Raji (cell line): Measurements from ENCODE around the gene ZNF77.
A peak's percentile ranks its signal among the peaks of the same experiment; 100 is the strongest.

Experiments
- POLR2A ChIP-seq: IDR thresholded peaks from 2 replicates; pipeline ENCODE4 v1.6.1; 2011; ENCODE audit warnings: low read depth, low read length, control low read depth; ENCODE audit not compliant: insufficient read depth

ZNF77 gene

DNA sequence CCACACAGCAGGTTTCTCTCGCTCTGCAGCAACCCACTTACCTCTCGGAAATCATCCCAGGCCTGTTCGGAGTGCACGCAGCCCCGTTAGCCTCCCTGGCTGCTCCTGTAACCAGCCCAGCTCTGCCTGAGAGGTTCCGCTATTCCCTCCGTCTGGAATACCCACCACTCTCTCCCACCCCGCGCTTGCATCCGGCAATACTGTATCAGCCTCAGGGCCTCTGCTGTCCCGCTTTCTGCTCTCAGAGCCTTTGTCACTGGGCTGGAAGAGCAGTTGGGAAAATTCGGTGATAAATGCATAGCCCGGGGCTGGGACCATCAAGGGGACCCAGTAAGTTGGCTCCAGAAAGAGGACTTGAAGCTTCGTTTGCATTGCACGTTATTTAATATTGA, 31.8 kb upstream of the ZNF77 start:
- TF ChIP-seq POLR2A: no peak

DNA sequence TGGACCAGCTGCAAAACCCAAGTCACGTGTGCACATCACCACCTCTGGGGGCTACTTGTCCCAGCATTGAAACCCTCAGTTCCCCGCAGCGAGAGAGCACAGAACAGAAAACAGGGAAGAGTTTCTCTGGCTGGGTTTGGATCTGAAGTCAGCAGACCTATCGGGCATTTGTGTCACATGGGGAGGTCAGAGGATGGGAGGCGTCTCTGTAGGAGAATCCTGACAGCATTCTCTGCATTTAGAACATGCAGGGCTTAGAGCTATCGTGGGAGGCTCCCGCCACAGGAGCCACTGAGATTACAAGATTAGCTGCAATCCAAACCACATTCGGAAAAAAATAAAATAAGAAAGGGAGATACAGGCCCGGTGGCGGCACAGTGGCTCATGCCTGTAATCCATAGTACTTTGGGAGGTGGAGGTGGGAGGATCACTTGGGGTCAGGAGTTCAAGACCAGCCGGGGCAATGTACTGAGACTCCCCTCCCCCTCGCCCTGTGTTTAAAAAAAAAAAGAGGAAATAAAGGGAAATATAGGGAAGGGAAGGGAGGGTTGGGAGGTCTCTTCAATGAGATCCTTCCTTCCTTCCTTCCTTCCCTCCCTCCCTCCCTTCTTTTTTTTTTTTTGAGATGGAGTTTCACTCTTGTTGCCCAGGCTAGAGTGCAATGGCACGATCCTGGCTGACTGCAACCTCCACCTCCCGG, 29.7 kb upstream of the ZNF77 start:
- no peak for TF ChIP-seq POLR2A

DNA sequence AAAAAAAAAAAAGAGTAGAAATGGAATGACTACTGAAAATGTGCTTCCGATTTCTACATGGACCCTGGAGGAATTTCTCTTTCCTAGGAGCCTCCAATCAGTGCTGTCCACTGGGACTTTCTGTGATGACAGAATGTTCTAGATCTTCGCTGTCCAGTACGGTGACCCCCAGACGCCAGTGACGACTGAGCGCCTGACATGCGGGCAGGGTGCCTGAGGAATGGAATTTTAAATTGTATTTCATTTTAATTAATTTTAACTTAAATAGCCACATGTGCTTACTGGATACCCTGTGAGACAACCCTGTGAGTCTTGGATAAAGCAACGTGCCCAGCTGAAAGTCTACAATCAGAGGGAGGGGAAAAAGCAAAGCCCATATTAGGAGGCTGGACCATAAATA, 28.5 kb upstream of the ZNF77 start:
- no peak for TF ChIP-seq POLR2A

DNA sequence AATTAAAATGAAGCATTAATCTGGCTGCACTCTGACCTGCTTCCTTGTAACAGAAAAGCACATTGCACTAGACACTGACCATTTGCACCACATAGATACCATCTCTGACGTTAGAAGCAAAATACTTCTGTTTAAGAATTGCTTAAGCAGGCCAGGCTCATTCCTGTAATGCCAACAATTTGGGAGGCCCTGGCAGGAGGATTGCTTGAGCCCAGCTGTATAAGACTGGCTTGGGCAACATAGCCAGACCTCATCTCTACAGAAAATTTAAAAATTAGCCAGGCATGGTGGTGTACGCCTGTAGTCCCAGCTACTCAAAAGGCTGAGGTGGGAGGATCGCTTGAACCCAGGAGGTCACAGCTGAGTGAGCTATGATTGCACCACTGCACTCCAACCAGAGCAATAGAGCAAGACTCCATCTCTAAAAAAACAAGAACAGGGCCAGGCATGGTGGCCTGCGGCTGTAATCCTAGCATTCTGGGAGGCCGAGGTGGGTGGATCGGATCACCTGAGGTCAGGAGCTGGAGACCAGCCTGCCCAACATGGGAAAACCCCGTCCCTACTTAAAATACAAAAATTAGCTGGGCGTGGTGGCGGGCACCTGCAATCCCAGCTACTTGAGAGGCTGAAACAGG, 25.5 kb upstream of the ZNF77 start:
- TF ChIP-seq POLR2A: no peak

DNA sequence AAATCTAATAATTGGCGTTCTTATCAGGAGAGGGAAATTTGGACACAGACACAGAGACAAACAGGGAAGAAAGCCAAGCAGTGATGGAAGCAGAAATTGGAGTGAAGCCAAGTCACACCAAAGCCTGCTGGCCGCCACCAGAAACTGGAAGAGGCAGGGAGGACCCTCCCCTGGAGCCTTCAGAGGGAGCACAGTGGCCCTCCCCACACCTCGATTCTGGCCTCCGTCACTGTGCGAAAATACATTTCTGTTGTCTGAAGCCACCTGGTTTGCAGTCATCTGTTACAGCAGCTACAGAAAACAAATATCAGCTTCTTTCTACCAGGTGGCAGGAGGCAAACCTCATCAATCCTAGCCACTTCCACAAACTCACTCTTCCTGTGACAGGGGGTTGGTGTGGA, 24.3 kb upstream of the ZNF77 start:
- no peak for TF ChIP-seq POLR2A

DNA sequence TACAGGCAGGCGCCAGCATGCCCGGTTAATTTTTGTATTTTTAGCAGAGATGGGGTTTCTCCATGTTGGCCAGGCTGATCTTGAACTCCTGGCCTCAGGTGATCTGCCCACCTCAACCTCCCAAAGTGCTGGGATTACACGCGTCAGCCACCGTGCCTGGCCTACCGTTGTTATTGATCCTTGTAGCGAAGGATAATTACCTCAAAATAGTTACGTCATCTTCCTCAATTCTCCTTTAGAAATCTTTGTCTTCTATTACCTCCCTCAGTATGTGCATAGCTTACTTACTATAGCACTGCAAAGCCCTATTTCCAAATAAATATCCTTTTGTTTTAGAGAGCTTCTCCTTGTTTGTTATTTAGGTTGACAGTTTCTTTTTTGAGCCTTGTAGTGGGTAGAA, 23.2 kb upstream of the ZNF77 start:
- no peak for TF ChIP-seq POLR2A

DNA sequence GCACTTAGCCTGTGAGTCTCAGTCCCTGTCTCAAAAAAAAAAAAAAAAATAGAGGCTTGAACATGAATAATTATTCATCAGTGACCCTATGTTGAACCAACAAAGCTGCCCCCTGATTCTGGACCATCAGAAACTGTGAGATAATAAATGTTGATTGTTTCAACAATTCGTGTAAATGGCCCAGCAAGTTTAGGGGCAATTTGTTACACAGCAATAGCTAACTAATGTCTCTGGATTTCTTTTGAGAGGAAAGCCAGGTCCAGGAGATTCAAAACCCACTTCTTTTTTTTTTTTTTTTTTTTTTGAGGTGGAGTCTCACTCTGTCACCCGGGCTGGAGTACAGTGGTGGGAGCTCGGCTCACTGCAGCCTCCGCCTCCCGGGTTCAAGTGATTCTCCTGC, 20.1 kb upstream of the ZNF77 start:
- no peak for TF ChIP-seq POLR2A

DNA sequence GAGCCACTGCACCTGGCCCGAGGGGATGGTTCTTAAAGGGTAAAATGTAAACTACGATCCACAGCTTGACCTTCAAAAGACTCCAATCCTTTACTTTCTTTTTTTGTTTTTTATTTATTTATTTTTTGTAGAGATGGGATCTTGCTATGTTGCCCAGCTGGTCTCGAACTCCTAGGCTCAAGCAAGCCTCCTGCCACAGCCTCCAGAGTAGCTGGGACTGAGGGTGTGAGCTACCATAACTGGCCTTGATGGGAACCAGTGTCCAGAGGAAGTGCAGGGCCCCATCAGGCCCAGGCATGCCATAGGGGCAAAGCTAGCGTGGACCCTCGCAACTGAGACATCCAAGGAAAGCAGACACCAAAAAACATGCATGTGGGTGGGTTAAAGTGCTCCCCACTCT, 18.4 kb upstream of the ZNF77 start:
- TF ChIP-seq POLR2A: no peak

DNA sequence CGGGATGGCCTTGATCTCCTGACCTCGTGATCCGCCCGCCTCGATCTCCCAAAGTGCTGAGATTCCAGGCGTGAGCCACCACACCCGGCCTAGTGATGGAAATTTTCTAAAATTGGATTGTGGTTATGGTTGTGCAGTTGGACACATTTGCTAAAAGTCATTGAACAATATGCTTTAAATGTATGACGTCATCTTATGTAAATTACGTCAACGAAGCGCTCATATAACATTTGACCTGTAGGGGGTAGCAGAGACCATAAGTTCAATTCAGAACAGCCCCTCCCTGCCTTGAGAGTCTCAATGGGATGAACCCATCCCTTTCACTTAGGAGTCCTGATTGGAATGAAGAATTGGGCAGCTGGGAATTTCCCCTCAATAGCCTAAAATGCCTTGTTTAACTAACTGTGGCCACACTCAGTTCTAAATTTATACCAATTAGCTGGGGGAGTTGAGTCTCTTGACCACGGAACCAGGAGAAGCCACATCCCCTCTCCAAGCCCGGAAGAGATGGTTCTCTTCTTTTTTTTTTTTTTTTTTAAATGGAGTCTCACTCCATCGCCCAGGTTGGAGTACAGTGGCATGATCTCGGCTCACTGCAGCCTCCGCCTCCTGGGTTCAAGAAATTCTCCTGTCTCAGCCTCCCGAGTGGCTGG, 17.4 kb upstream of the ZNF77 start:
- TF ChIP-seq POLR2A: no peak

DNA sequence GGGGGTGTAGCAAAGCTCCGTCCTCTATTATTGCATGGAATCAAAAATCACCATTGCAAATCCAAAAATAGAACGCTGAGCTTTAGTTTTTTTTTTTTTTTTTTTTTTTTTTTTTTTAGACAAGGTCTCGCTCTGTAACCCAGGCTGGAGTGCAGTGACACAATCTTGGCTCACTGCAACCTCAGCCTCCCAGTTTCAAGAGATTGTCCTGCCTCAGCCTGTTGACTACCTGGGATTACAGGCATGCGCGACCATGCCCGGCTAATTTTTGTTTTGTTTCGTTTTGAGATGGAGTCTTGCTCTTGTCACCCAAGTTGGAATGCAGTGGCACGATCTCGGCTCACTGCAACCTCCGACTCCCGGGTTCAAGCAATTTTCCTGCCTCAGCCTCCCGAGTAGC, 15.3 kb upstream of the ZNF77 start:
- no peak for TF ChIP-seq POLR2A

DNA sequence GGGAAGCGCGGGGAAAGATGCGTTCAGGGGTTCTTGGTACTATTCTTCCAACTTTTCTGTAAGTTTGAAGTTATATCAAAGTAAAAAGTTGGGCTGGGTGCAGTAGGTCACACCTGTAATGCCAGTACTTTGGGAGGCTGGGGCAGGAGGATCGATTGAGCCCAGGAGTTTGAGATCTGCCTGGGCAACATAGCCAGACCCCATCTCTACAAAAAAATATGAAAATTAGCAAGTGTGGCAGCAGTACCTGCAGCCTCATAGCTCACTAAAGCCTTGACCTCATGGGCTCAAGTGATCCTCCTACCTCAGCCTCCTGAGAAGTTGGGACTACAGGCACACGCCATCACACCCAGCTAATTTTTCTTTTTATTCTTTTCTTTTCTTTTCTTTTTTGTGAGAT, 12.4 kb upstream of the ZNF77 start:
- TF ChIP-seq POLR2A: no peak

DNA sequence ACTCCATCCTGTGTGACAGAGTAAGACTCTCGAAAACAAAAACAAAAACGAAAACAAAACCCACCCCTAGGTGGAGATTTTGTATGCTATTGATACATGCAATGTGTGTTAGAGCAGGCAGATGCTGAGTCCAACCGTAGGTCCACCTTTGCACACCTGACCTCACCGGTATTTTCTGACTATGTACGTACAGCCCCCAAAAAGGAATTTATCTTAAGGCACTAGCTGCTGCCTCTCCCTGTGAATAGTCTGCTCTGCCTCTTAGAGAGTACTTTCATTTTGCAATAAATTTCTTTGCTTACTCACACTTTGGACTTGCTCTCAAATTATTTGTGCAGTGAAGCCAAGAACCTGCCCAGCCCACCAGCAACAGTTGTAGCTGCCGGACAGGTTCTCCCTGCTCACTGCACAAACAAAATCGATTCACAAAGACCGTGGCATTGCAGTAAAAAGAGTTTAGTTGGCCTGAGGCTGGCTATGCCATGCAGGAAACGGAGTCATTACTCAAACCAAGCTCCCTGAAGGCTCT, 8.2 kb upstream of the ZNF77 start:
- TF ChIP-seq POLR2A: no peak

DNA sequence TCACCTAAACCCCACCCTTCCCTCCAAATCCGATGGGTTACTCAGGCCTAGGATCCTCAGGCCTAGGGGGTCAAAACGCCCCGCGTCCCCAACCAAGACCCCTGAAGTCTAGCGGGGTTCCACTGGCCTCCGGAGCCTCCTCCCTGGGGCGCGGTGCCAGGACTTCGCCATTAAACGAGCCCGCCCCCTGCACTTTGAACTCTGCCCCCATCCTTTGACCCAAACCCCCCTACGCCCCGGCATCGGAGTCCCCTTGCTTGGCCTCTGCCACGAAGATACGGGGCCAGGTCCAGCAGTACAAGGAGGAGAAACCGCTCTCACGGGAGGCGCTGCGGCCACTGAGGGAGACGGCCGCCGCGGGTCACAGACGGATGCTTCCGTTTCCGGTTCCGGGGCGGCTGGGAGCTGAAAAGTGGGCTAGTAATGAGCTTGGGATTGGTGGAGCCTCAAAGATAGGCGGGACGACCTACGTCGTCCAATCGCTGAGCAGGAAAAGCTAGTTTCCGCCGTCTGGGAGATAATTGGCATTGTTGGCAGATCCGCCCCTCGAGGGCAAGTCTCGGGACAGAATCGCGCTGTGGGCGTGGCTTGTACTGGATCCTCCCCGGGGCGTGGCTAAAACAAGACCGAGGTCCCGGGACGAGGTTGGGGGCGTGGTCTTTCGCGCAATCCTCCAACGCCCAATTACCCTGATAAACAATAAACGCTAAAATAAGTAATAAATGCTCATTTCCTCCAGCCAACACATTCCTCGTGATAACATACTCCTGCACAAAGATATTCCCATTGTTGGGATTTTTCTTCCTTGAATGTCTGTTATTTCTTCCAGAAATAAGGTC, 5.7 kb upstream of the ZNF77 start:
- peak; percentile 93 for TF ChIP-seq POLR2A

DNA sequence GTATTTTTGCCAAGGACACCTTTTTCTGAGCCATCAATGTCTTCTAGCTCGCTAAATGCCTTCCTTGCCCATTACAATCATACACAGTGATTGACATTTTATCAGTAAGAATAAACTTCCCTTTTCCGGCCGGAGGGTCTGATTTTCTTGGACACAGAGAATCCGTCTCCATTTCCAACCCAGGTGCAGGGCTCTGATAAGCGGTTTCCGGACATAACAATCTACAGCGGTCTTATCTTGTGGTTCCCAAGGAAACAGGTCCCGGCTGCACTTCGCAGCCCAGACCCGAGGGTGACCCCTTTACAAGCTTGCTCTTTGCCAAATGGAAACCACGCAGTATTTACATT, 5.1 kb upstream of the ZNF77 start:
- TF ChIP-seq POLR2A: no peak

DNA sequence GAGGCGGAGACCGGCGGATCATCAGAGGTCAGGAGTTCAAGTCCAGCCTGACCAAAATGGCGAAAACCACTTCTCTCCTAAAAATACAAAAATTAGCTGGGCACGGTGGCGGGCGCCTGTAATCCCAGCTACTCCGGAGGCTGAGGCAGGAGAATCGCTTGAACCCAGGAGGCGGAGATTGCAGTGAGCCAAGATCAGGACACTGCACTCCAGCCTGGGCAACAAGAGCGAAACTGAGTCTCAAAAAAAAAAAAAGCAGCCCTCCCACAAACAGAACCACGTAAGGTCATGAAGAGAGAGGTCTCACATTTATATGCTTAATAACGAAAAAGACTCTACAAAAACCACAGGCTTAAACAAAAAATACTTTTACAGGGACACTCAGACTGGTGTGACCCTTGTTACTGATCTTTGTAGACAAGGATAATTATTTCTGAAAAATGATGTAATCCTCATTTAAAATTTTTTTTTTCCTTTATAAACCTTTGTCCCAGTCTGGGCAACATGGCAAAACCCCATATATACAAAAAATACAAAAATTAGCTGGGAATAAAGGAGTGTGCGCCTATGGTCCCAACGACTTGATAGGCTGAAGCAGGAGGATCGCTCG, 909 bp upstream of the ZNF77 start:
- TF ChIP-seq POLR2A: no peak
